Neuronal stem cell (in vitro differentiated cells): ENCODE measurements around the gene CHRD.
A peak's percentile ranks its signal among the peaks of the same experiment; 100 is the strongest.

Source experiments
- DNase-seq: peaks from one replicate; pipeline ENCODE4 v3.0.0-alpha.2; 2013; ENCODE audit warnings: low spot score
- H2AFZ ChIP-seq: one replicate; pipeline ENCODE4 v1.6.1; 2013; ENCODE audit warnings: mild to moderate bottlenecking, low read length, inconsistent platforms
- H2AK5ac ChIP-seq: 2 replicates; pipeline ENCODE4 v1.6.1; 2013; ENCODE audit warnings: low read depth, mild to moderate bottlenecking, inconsistent platforms, low read length, moderate library complexity, mixed read lengths
- H2BK120ac ChIP-seq: 2 replicates; pipeline ENCODE4 v1.6.1; 2013; ENCODE audit warnings: low read depth, mild to moderate bottlenecking, inconsistent platforms, low read length, moderate library complexity, mixed read lengths
- H2BK12ac ChIP-seq: one replicate; pipeline ENCODE4 v1.6.1; 2013; ENCODE audit warnings: low read length, inconsistent platforms
- H2BK15ac ChIP-seq: 2 replicates; pipeline ENCODE4 v1.6.1; 2013; ENCODE audit warnings: mild to moderate bottlenecking, low read length, inconsistent platforms, mixed read lengths
- H2BK5ac ChIP-seq: one replicate; pipeline ENCODE4 v1.6.1; 2013; ENCODE audit warnings: inconsistent platforms, mild to moderate bottlenecking, low read length, moderate library complexity
- H3K14ac ChIP-seq: one replicate; pipeline ENCODE4 v1.6.1; 2013; ENCODE audit warnings: low read length, inconsistent platforms
- H3K18ac ChIP-seq: 2 replicates; pipeline ENCODE4 v1.6.1; 2013; ENCODE audit warnings: low read length, inconsistent platforms
- H3K23ac ChIP-seq: 2 replicates; pipeline ENCODE4 v1.6.1; 2013; ENCODE audit warnings: low read depth, mild to moderate bottlenecking, mixed read lengths, low read length, inconsistent platforms; ENCODE audit not compliant: poor library complexity
- H3K27ac ChIP-seq: replicated peaks from 3 replicates; pipeline ENCODE4 v1.5.1; 2013; ENCODE audit warnings: low read length, inconsistent platforms
- H3K27me3 ChIP-seq, 3 experiments: 2 replicates each; pipeline ENCODE4 v1.6.1; 2013; ENCODE audit warnings: low read length in 3 of 3, mild to moderate bottlenecking in 2 of 3, inconsistent platforms in 1 of 3, low read depth in 1 of 3, mixed read lengths in 1 of 3, moderate library complexity in 1 of 3; ENCODE audit not compliant: control insufficient read depth in 3 of 3, insufficient read depth in 3 of 3
- H3K36me3 ChIP-seq, 2 donors: replicated peaks in 1 of 2; 2 replicates each; pipeline ENCODE4 v1.6.1; 2013; ENCODE audit warnings: low read length in 2 of 2; ENCODE audit not compliant: control insufficient read depth in 2 of 2, insufficient read depth in 2 of 2
- H3K4ac ChIP-seq: 2 replicates; pipeline ENCODE4 v1.6.1; 2013; ENCODE audit warnings: inconsistent platforms, mild to moderate bottlenecking, low read length, moderate library complexity
- H3K4me1 ChIP-seq, 2 donors: 1 replicate in 1 of 2; 2 replicates in 1 of 2; pipeline ENCODE4 v1.6.1; 2013; ENCODE audit warnings: low read length in 2 of 2, low read depth in 1 of 2; ENCODE audit not compliant: control insufficient read depth in 2 of 2, insufficient read depth in 1 of 2
- H3K4me2 ChIP-seq: one replicate; pipeline ENCODE4 v1.6.1; 2013; ENCODE audit warnings: mild to moderate bottlenecking, low read length, inconsistent platforms; ENCODE audit not compliant: insufficient read depth, poor library complexity, severe bottlenecking
- H3K4me3 ChIP-seq, 2 donors: 2 replicates each; pipeline ENCODE4 v1.5.1; 2013; ENCODE audit warnings: low read length in 2 of 2, mild to moderate bottlenecking in 2 of 2, inconsistent platforms in 1 of 2, moderate library complexity in 1 of 2
- H3K79me1 ChIP-seq: one replicate; pipeline ENCODE4 v1.6.1; 2013; ENCODE audit warnings: low read depth, mild to moderate bottlenecking, inconsistent platforms, low read length, moderate library complexity
- H3K9ac ChIP-seq: one replicate; pipeline ENCODE4 v1.6.1; 2013; ENCODE audit warnings: mild to moderate bottlenecking, low read depth, low read length, inconsistent platforms; ENCODE audit not compliant: poor library complexity
- H3K9me3 ChIP-seq, 2 donors: replicated peaks in 1 of 2; 2 replicates each; pipeline versions ENCODE3 to v1.6.1; 2013; ENCODE audit warnings: low read length in 2 of 2, mild to moderate bottlenecking in 2 of 2, inconsistent platforms in 1 of 2, low read depth in 1 of 2, mixed read lengths in 1 of 2, moderate library complexity in 1 of 2; ENCODE audit not compliant: control insufficient read depth in 2 of 2, insufficient read depth in 1 of 2
- H4K8ac ChIP-seq: one replicate; pipeline ENCODE4 v1.6.1; 2013; ENCODE audit warnings: low read depth, mild to moderate bottlenecking, inconsistent platforms, low read length, moderate library complexity
- H4K91ac ChIP-seq: one replicate; pipeline ENCODE4 v1.6.1; 2013; ENCODE audit warnings: low read length, low read depth, mild to moderate bottlenecking, inconsistent platforms; ENCODE audit not compliant: poor library complexity
- WGBS, 2 donors: extraction: QIAGEN DNeasy Blood & Tissue Kit; methylation state at CpG; one replicate each; pipeline ENCODE4 v1.1.7; 2013; ENCODE audit warnings: missing lambda C conversion rate in 2 of 2, mixed read lengths in 1 of 2; ENCODE audit not compliant: insufficient read length in 2 of 2, insufficient replicate concordance in 1 of 2; ENCODE audit errors: extremely low coverage in 2 of 2; 5-methylcytosine and 5-hydroxymethylcytosine counted together

The CHRD gene

GRCh38 chr3:184357248-184358123 lies 22.4 kb upstream of the CHRD start:
- Histone ChIP-seq H3K14ac (no peak overlapping the region), H2BK15ac (no peak overlapping the region), H3K27me3 (no peaks in the 10 kb centered on the region), H4K91ac (no peak overlapping the region), H3K23ac (no peak overlapping the region), H2BK5ac (no peak overlapping the region), H3K9ac (no peak overlapping the region), H3K18ac (no peak overlapping the region), H2AFZ (no peak overlapping the region), H3K27ac (no peak overlapping the region), H2BK120ac (peak overlapping the region; percentile 31), H3K79me1 (peaks cover 23% of the 10 kb centered on the region), H3K4me3 (no peak overlapping the region), H3K4me1 (peaks cover 13 to 23% of the 10 kb centered on the region in 2 donors), H3K9me3 (no peaks in the 10 kb centered on the region), H3K36me3 (peaks cover 58 to 62% of the 10 kb centered on the region in 2 donors), H2BK12ac (no peak overlapping the region), H4K8ac (no peak overlapping the region), H2AK5ac (peak overlapping the region; percentile 99), H3K4ac (no peak overlapping the region), H3K4me2 (no peak overlapping the region)
- no peak for DNase-seq
- no CpG with 5 or more reads among the region's 24 CpGs for WGBS, 2 donors

GRCh38 chr3:184358124-184358767 lies 21.6 kb upstream of the CHRD start:
- H2AK5ac ChIP-seq: peak overlapping the region; percentile 99
- H2BK15ac ChIP-seq: no peak overlapping the region
- WGBS, 2 donors: no CpG with 5 or more reads among the region's 12 CpGs
- no peak overlapping the region for H4K8ac ChIP-seq
- no peak overlapping the region for H2BK5ac ChIP-seq
- no peak overlapping the region for H3K4me3 ChIP-seq
- H3K23ac ChIP-seq: peak overlapping the region; percentile 21
- no peak overlapping the region for H3K27ac ChIP-seq
- peak overlapping the region; percentile 31 for H2BK120ac ChIP-seq
- no peak overlapping the region for H2AFZ ChIP-seq
- H3K4me2 ChIP-seq: no peak overlapping the region
- H2BK12ac ChIP-seq: peak overlapping the region; percentile 4
- H3K14ac ChIP-seq: no peak overlapping the region
- peaks cover 13 to 23% of the 10 kb centered on the region in 2 donors for H3K4me1 ChIP-seq
- DNase-seq: no peak
- H3K79me1 ChIP-seq: peaks cover 23% of the 10 kb centered on the region
- H3K4ac ChIP-seq: no peak overlapping the region
- no peak overlapping the region for H4K91ac ChIP-seq
- H3K18ac ChIP-seq: peak overlapping the region; percentile 9
- H3K9me3 ChIP-seq: no peaks in the 10 kb centered on the region
- no peak overlapping the region for H3K9ac ChIP-seq
- peaks cover 51 to 54% of the 10 kb centered on the region in 2 donors for H3K36me3 ChIP-seq
- no peaks in the 10 kb centered on the region for H3K27me3 ChIP-seq

- Histone ChIP-seq H3K4me2 (peak overlapping the region; percentile 97), H3K4me3 (peak overlapping the region in 1 of 2 donors; percentile 29), H2BK12ac (peak overlapping the region; percentile 81), H4K91ac (no peak overlapping the region), H3K79me1 (peaks cover 25% of the 10 kb centered on the region), H2BK5ac (peak overlapping the region; percentile 93), H2BK120ac (no peak overlapping the region), H3K36me3 (peaks cover 44 to 54% of the 10 kb centered on the region in 2 donors), H3K14ac (no peak overlapping the region), H3K9me3 (no peaks in the 10 kb centered on the region), H3K23ac (no peak overlapping the region), H3K4me1 (peaks cover 16 to 23% of the 10 kb centered on the region in 2 donors), H3K9ac (peak overlapping the region; percentile 79), H3K4ac (peak overlapping the region; percentile 68), H3K18ac (peak overlapping the region; percentile 9), H4K8ac (no peak overlapping the region), H2BK15ac (peak overlapping the region; percentile 20), H2AFZ (no peak overlapping the region), H3K27ac (no peak overlapping the region), H3K27me3 (no peaks in the 10 kb centered on the region), H2AK5ac (peak overlapping the region; percentile 99)
- no CpG with 5 or more reads among the region's 14 CpGs for WGBS, 2 donors
- DNase-seq: no peak
Measured at GRCh38 chr3:184358921-184359350, 20.9 kb upstream of the CHRD start.

GRCh38 chr3:184359610-184360009 lies 20.2 kb upstream of the CHRD start:
- H3K79me1 ChIP-seq: peaks cover 24% of the 10 kb centered on the region
- peaks cover 42 to 55% of the 10 kb centered on the region in 2 donors for H3K36me3 ChIP-seq
- peak overlapping the region; percentile 94 for H2BK15ac ChIP-seq
- H3K9me3 ChIP-seq: no peaks in the 10 kb centered on the region
- DNase-seq: no peak
- peaks cover 22 to 23% of the 10 kb centered on the region in 2 donors for H3K4me1 ChIP-seq
- H2BK5ac ChIP-seq: peak overlapping the region; percentile 93
- H3K9ac ChIP-seq: peak overlapping the region; percentile 88
- H3K18ac ChIP-seq: peak overlapping the region; percentile 98
- H3K23ac ChIP-seq: no peak overlapping the region
- peak overlapping the region; percentile 99 for H4K91ac ChIP-seq
- H3K4ac ChIP-seq: peak overlapping the region; percentile 76
- peak overlapping the region; percentile 97 for H3K4me2 ChIP-seq
- peak overlapping the region; percentile 72 for H2BK120ac ChIP-seq
- peak overlapping the region; percentile 99 for H2AK5ac ChIP-seq
- H2BK12ac ChIP-seq: peak overlapping the region; percentile 100
- H2AFZ ChIP-seq: no peak overlapping the region
- H3K27ac ChIP-seq: peak overlapping the region; percentile 70
- no CpG with 5 or more reads among the region's 9 CpGs for WGBS, 2 donors
- H3K27me3 ChIP-seq: no peaks in the 10 kb centered on the region
- peak overlapping the region; percentile 56 for H3K14ac ChIP-seq
- peak overlapping the region; percentile 72 to 82 for H3K4me3 ChIP-seq
- peak overlapping the region; percentile 43 for H4K8ac ChIP-seq
